ENCODE measurements around the gene DNAH6. TPM values are rescaled to one million over a fixed set of nuclear protein-coding genes. Genes with fewer than 3 reads are reported as not detected.

Gene DNAH6
- total and polyA plus RNA-seq, 2 of the 13 experiments (the other 11 are each of a cell fraction or from before 2014, with no cell fraction given) = 0.01 TPM; not detected in 1

GRCh38 chr2:84832772-84833461 lies 316.6 kb downstream of the DNAH6 start:
- Histone ChIP-seq H3K27me3 (ENCODE audit: control insufficient read depth in 1 of 2, insufficient read depth in 2 of 2, low read length in 2 of 2) (peaks cover 0 to 2% of the 10 kb centered on the region in 2 experiments; a peak in 2 of 5 replicates), H3K9me3 (ENCODE audit: low read length) (0 out of 2 replicates have a peak, but pooled peaks cover 5% of the 10 kb centered on the region), H3K4me2 (ENCODE audit: low read depth, low read length) (peak overlapping the region; percentile 2; the same call in 1 of the 2 replicates), H3K36me3 (replicated peaks in 1 of 2; ENCODE audit: control insufficient read depth in 1 of 2, insufficient read depth in 2 of 2, low read length in 2 of 2) (no peaks in the 10 kb centered on the region), H3K4me3 (replicated peaks in 1 of 3; ENCODE audit: insufficient read depth in 1 of 3, low read depth in 2 of 3, low read length in 3 of 3) (no peak overlapping the region), H3K27ac (ENCODE audit: extremely low read length, insufficient read depth, low read length) (no peak overlapping the region), H4K20me1 (ENCODE audit: insufficient read depth, low read length) (no peaks in the 10 kb centered on the region), H3K79me2 (ENCODE audit: insufficient read depth, low read length) (no peaks in the 10 kb centered on the region), H2AFZ (ENCODE audit: low read length) (no peak overlapping the region), H3K9ac (ENCODE audit: insufficient read depth, low read depth, low read length) (no peak overlapping the region), H3K4me1 (ENCODE audit: insufficient read depth, low read length) (peaks cover 2% of the 10 kb centered on the region; the same call in 1 of the 2 replicates)
- in situ Hi-C loops (cut with HindIII; ENCODE audit: extremely low pct_ligation_motif_present, low pct_unique_long_range_greater_than_20kb) (no loop called here), intact Hi-C loops (cut with micrococcal nuclease; ENCODE audit: unreplicated experiment) (no loop called here)
- no peak for TF ChIP-seq ZSCAN12 (CRISPR knock-in tag; IDR thresholded peaks at IDR 0.05)
- no peak for TF ChIP-seq HOXA5 (CRISPR knock-in tag; IDR thresholded peaks at IDR 0.05)
- TF ChIP-seq, protein P1, sequence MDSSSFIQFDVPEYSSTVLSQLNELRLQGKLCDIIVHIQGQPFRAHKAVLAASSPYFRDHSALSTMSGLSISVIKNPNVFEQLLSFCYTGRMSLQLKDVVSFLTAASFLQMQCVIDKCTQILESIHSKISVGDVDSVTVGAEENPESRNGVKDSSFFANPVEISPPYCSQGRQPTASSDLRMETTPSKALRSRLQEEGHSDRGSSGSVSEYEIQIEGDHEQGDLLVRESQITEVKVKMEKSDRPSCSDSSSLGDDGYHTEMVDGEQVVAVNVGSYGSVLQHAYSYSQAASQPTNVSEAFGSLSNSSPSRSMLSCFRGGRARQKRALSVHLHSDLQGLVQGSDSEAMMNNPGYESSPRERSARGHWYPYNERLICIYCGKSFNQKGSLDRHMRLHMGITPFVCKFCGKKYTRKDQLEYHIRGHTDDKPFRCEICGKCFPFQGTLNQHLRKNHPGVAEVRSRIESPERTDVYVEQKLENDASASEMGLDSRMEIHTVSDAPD (CRISPR knock-in tag; IDR thresholded peaks at IDR 0.05) = no peak
- TF ChIP-seq, protein P2, sequence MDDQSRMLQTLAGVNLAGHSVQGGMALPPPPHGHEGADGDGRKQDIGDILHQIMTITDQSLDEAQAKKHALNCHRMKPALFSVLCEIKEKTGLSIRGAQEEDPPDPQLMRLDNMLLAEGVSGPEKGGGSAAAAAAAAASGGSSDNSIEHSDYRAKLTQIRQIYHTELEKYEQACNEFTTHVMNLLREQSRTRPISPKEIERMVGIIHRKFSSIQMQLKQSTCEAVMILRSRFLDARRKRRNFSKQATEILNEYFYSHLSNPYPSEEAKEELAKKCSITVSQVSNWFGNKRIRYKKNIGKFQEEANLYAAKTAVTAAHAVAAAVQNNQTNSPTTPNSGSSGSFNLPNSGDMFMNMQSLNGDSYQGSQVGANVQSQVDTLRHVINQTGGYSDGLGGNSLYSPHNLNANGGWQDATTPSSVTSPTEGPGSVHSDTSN (CRISPR knock-in tag; IDR thresholded peaks at IDR 0.05; ENCODE audit: borderline replicate concordance) = no peak
- TF ChIP-seq, protein P3, sequence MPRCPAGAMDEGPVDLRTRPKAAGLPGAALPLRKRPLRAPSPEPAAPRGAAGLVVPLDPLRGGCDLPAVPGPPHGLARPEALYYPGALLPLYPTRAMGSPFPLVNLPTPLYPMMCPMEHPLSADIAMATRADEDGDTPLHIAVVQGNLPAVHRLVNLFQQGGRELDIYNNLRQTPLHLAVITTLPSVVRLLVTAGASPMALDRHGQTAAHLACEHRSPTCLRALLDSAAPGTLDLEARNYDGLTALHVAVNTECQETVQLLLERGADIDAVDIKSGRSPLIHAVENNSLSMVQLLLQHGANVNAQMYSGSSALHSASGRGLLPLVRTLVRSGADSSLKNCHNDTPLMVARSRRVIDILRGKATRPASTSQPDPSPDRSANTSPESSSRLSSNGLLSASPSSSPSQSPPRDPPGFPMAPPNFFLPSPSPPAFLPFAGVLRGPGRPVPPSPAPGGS (CRISPR knock-in tag; IDR thresholded peaks at IDR 0.05) = no peak
- TF ChIP-seq NCOA2 (CRISPR knock-in tag; IDR thresholded peaks at IDR 0.05) = no peak
- no peak for TF ChIP-seq ZNF430 (CRISPR knock-in tag; IDR thresholded peaks at IDR 0.05)
- no peak for TF ChIP-seq ZNF263 (CRISPR knock-in tag; IDR thresholded peaks at IDR 0.05)
- TF ChIP-seq, protein P4, sequence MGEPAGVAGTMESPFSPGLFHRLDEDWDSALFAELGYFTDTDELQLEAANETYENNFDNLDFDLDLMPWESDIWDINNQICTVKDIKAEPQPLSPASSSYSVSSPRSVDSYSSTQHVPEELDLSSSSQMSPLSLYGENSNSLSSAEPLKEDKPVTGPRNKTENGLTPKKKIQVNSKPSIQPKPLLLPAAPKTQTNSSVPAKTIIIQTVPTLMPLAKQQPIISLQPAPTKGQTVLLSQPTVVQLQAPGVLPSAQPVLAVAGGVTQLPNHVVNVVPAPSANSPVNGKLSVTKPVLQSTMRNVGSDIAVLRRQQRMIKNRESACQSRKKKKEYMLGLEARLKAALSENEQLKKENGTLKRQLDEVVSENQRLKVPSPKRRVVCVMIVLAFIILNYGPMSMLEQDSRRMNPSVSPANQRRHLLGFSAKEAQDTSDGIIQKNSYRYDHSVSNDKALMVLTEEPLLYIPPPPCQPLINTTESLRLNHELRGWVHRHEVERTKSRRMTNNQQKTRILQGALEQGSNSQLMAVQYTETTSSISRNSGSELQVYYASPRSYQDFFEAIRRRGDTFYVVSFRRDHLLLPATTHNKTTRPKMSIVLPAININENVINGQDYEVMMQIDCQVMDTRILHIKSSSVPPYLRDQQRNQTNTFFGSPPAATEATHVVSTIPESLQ (CRISPR knock-in tag; conservative IDR thresholded peaks at IDR 0.05) = no peak
- TF ChIP-seq, protein P5, sequence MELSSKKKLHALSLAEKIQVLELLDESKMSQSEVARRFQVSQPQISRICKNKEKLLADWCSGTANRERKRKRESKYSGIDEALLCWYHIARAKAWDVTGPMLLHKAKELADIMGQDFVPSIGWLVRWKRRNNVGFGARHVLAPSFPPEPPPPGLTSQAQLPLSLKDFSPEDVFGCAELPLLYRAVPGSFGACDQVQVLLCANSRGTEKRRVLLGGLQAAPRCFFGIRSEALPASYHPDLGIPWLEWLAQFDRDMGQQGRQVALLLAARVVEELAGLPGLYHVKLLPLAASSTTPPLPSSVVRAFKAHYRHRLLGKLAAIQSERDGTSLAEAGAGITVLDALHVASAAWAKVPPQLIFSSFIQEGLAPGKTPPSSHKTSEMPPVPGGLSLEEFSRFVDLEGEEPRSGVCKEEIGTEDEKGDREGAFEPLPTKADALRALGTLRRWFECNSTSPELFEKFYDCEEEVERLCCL (CRISPR knock-in tag; IDR thresholded peaks at IDR 0.05; ENCODE audit: borderline replicate concordance) = no peak
- TF ChIP-seq MTA3 (CRISPR knock-in tag; IDR thresholded peaks at IDR 0.05) = no peak
- TF ChIP-seq ZNF619 (CRISPR knock-in tag; IDR thresholded peaks at IDR 0.05) = no peak
- ChIA-PET CTCF (ENCODE audit: low intra/inter-chr PET ratio, low total read pairs) (no interaction called here), POLR2A (no interaction called here)
- BruUV-seq (replicated peaks) = no TSS peak
- ATAC-seq (peak; percentile 14; the same call in 1 of the 3 replicates), FAIRE-seq (no peak), DNase-seq (ENCODE audit: low spot score) (no peak)
- 34% methylated on average over 5 of the region's 5 CpGs for WGBS (ENCODE audit: low lambda C conversion rate)
